22Rv1 (cell line): ENCODE data around the gene RASGEF1C.
"Not testable (repeated sequence)": the region's sequence is repeated elsewhere in the genome, so short reads cannot be mapped to it uniquely, and the experiment has no call there.

Source experiments
- H3K27ac ChIP-seq: fragments of 450-650 bp; 2 replicates; pipeline ENCODE4 v1.5.1; 2017
- ZFX ChIP-seq: fragments of 450-650 bp; IDR thresholded peaks from 2 replicates; pipeline ENCODE4 v1.6.1; 2017; ENCODE audit warnings: antibody characterized with exemption, borderline replicate concordance
- TF ChIP-seq, protein P1 (sequence below): fragments of 450-650 bp; IDR thresholded peaks from 2 replicates; pipeline ENCODE4 v1.5.1; 2017; ENCODE audit warnings: mild to moderate bottlenecking

Gene RASGEF1C

DNA sequence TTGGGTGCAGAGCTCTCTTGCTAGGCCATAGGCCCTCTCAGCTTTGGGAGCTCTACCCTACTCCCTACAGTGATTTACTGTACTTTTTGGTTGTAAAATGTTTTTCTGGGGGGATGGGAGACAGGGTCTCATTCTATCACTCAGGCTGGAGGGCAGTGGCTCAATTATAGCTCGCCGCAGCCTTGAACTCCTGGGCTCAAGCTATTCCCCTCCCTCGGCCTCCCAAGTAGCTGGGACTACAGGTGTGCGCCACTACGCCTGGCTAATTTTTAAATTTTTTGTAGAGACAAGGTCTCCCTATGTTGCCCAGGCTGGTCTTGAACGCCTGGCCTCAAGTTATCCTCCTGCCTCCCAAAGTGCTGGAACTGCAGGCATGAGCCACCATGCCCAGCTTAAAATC, 115.8 kb downstream of the RASGEF1C start:
- TF ChIP-seq ZFX: no peak
- TF ChIP-seq, protein P1, sequence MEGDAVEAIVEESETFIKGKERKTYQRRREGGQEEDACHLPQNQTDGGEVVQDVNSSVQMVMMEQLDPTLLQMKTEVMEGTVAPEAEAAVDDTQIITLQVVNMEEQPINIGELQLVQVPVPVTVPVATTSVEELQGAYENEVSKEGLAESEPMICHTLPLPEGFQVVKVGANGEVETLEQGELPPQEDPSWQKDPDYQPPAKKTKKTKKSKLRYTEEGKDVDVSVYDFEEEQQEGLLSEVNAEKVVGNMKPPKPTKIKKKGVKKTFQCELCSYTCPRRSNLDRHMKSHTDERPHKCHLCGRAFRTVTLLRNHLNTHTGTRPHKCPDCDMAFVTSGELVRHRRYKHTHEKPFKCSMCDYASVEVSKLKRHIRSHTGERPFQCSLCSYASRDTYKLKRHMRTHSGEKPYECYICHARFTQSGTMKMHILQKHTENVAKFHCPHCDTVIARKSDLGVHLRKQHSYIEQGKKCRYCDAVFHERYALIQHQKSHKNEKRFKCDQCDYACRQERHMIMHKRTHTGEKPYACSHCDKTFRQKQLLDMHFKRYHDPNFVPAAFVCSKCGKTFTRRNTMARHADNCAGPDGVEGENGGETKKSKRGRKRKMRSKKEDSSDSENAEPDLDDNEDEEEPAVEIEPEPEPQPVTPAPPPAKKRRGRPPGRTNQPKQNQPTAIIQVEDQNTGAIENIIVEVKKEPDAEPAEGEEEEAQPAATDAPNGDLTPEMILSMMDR: no peak
- H3K27ac ChIP-seq: no peak overlapping the region

DNA sequence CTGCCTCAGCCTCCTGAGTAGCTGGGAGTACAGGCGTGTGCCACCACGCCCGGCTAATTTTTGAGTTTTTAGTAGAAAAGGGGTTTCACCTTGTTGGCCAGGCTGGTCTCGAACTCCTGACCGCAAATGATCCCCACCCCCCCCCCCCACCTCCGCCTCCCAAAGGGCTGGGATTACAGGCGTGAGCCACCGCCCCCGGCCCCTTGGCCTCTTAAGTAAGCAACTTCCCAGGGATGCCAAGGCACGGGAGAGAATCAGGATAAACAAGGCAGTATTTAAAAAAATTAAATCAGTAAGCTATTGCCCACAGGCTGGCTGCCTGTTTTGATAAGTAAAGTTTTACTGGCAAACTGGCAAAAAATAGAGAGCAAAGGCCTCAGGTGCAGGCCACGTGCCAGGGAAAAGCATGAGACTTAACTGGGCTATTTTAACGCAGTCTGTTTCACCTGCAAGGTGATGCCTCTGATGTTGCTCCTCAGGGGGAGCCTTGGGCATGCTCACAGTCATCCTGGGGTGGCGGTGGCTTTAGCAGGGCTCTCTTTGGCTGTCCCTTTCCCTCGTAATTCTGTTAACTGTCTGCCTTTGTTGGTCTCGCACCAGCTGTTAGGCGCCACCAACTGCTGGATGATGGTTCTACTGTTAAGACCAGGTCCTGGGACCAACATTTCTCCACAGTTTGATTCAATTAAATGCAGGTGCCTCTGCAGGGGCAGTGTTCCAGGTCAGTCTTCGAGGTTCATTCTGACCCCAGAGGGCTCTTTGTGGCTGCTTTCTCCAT, 118.1 kb downstream of the RASGEF1C start:
- TF ChIP-seq ZFX: no peak
- TF ChIP-seq, protein P1: peak; percentile 52
- no peak overlapping the region for H3K27ac ChIP-seq

DNA sequence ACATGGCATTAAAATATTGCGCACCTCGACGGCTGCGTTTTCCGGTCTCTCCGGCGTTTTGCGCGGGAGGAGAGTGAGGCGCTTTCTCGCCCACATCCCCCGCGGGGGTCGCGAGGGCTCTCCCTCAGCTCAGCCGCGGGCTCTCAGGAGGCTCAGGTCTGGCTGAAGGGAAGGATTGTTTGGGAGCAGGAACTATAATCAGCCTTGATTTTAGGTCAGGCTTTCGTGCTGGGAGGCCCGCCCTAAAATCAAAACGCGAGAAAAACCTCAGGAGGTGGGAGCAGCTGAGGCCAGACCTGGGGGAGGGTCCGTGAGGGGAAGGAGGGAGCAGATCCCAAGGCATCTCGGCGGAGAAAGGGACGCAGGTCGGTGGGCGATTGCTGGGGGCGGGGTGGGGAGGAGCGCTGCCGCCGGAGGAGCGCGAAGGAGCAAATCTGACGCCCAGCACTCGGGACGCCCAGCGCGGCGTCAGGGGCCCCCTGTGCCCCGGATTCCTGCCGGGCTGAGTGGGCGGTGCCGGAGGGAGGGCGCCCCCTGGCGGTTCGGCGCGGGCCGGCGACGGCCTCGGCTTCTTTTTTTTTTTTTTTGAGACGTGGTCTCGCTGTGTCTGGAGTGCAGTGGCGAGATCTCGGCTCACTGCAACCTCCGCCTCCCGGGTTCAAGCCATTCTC, 118.8 kb downstream of the RASGEF1C start:
- H3K27ac ChIP-seq: no peak overlapping the region
- TF ChIP-seq, protein P1: peak; percentile 93
- TF ChIP-seq ZFX: no peak

DNA sequence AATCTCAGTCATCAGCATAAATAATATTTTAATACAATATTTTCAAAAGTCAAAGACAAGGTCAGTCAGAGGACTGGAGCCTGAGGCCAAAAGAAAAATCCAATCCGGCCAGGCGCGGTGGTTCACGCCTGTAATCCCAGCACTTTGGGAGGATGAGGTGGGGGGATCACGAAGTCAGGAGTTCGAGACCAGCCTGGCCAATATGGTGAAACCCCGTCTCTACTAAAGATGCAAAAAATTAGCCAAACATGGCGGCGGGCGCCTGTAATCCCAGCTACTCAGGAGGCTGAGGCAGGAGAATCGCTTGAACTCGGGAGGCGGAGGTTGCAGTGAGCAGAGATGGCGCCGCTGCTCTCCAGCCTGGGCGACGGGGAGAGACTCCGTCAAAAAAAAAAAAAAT, 119.4 kb downstream of the RASGEF1C start:
- not testable (repeated sequence) for H3K27ac ChIP-seq

DNA sequence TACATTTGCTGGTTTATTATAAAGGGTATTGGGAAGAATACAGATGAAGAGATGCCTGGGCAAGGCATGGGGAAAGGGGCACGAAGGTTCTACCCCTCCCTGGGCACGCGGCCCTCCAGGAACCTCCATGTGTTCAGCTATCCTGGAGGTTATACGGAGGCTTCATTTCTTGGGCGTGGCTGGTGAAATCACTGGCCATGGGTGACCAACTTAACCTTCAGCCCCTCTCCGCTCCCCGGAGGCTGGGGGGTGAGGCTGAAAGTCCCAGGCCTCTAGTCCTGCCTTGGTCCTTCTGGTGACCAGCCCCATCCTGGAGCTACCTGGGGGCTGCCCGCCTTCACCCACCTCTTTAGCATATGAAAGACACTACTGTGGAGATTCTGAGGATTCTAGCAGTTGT, 120.5 kb downstream of the RASGEF1C start:
- TF ChIP-seq, protein P1: no peak
- no peak for TF ChIP-seq ZFX
- H3K27ac ChIP-seq: no peak overlapping the region

DNA sequence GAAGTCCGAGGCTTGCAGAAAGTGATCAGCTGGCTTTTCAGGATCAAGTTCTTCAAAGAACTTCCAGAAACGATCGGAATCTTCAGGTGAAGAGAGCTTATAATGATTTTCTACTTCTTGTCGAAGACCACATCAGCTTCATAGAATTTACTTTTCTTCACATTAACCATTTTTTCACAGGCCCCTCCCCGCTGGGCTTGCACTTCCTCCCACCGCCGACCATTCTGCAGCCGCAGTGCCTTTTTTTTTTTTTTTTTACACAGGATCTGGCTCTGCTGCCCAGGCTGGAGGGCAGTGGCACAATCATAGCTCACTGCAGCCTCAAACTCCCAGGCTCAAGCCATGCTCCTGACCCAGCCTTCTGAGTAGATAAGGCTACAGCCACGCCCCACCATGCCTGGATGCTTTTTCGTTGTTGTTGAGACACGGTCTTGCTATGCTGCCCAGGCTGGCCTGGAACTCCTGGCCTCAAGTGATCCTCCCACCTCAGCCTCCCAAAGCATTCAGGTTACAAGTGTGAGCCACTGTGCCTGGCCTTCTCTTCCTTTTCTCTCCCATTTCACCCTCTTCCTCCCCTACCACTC, 122.1 kb downstream of the RASGEF1C start:
- TF ChIP-seq, protein P1: no peak
- TF ChIP-seq ZFX: no peak
- no peak overlapping the region for H3K27ac ChIP-seq

DNA sequence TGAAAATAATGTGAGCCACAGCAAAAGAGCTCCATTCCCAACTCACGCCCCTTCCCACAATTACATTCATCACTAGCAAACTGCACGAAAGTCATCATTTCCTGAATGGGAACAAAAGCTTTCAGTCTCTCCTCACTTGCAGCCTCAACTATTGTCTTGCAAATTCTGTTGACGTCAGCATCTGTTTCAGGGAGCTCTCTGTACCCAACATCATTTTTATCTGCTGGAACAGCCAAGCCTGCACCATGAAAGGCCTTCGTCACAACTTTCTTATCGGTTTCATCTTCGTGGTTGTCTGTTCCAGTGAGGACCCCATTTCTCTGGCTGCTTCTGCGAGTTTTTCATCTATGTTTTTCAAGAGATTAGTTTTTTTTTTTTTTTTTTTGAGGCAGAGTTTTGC, 123.2 kb downstream of the RASGEF1C start:
- TF ChIP-seq, protein P1: no peak
- no peak for TF ChIP-seq ZFX
- no peak overlapping the region for H3K27ac ChIP-seq
